ENCODE results near the gene UNKL. TPM values are rescaled to one million over a fixed set of nuclear protein-coding genes. Genes with fewer than 3 reads are reported as not detected.

UNKL gene
- total RNA-seq, 1 donor from 2014 or later = 26.2 TPM

DNA sequence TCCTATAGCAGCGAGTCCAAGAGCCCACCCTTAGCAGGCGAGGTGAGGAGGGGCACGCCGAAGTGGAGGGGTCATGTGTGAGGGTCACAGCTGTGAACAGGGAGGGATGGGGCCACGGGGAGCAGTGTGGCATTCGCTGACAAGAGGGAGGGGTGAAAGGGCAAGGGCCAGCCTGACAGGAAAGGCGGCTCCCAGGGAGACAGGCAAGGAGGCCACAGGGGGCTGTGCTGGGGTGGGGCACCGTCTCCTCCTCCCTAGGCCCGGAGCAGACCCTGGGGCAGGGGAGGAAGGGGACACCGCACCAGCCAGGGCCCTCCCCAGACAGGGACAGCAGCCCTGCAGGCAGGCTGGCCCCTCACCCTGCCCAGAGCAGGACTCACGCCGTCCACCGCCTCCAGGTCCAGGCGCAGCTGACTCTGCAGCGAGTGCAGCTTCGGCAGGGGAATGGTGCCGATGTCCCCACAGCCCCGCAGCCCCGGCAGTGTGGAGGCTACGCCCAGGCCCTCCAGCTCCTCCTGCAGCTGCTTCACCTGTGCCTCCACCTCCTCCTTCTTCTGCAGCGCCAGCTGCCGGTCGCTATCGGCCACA, 47.7 kb downstream of the UNKL start:
- TF ChIP-seq, protein P1, sequence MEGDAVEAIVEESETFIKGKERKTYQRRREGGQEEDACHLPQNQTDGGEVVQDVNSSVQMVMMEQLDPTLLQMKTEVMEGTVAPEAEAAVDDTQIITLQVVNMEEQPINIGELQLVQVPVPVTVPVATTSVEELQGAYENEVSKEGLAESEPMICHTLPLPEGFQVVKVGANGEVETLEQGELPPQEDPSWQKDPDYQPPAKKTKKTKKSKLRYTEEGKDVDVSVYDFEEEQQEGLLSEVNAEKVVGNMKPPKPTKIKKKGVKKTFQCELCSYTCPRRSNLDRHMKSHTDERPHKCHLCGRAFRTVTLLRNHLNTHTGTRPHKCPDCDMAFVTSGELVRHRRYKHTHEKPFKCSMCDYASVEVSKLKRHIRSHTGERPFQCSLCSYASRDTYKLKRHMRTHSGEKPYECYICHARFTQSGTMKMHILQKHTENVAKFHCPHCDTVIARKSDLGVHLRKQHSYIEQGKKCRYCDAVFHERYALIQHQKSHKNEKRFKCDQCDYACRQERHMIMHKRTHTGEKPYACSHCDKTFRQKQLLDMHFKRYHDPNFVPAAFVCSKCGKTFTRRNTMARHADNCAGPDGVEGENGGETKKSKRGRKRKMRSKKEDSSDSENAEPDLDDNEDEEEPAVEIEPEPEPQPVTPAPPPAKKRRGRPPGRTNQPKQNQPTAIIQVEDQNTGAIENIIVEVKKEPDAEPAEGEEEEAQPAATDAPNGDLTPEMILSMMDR (conservative IDR thresholded peaks at IDR 0.05) = no peak
- Mint-ChIP-seq H3K4me1 (no peaks in the 10 kb centered on the region), H3K27me3 (ENCODE audit: low read depth) (no peaks in the 10 kb centered on the region), H3K4me3 (no peak overlapping the region), H3K36me3 (ENCODE audit: low read depth) (peaks cover 3% of the 10 kb centered on the region), H3K9me3 (no peaks in the 10 kb centered on the region), H3K27ac (ENCODE audit: unreplicated experiment) (no peak overlapping the region)
- no peak for DNase-seq (ENCODE audit: low read depth, low spot score)

DNA sequence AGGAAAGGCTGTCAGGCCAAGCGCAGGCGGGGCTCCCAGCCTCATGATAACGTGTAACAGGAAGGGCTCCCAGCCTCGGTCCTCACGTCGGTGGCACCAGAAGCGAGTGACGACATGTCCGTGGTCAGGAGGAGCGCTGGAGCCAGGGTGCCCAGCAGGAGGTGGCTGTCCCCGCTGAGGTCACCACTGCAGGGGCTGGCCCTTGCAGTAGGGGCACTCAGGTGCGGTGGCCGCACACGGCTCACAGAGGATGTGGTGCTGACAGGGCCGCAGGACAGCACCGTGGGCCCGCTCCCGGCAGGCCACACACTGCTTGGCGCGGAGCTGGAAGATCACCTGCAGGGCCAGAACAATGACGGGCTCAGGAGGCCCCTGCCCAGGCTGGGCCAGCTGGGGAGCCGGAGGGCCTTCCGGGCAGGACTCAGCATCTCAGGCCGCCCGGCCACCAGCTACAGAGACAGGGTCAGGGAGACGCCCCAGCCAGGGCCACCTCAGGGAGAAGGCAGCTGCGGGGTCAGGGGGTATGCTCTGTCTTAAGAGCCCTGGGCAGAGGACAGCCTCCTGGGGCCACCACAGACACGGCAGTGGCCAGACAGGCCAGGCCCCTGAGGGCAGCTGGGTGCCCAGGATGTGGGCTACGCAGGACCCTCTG, 48.3 kb downstream of the UNKL start:
- Mint-ChIP-seq H3K4me3 (no peak overlapping the region), H3K27me3 (ENCODE audit: low read depth) (no peaks in the 10 kb centered on the region), H3K36me3 (ENCODE audit: low read depth) (peaks cover 3% of the 10 kb centered on the region), H3K27ac (ENCODE audit: unreplicated experiment) (no peak overlapping the region), H3K9me3 (no peaks in the 10 kb centered on the region), H3K4me1 (no peaks in the 10 kb centered on the region)
- TF ChIP-seq, protein P1 (conservative IDR thresholded peaks at IDR 0.05) = no peak
- no peak for DNase-seq (ENCODE audit: low read depth, low spot score)

- DNase-seq (ENCODE audit: low read depth, low spot score) = no peak
- TF ChIP-seq, protein P1 (conservative IDR thresholded peaks at IDR 0.05) = no peak
- Mint-ChIP-seq H3K4me3 (no peak overlapping the region), H3K27me3 (ENCODE audit: low read depth) (no peaks in the 10 kb centered on the region), H3K36me3 (ENCODE audit: low read depth) (peaks cover 3% of the 10 kb centered on the region), H3K4me1 (no peaks in the 10 kb centered on the region), H3K9me3 (no peaks in the 10 kb centered on the region), H3K27ac (ENCODE audit: unreplicated experiment) (no peak overlapping the region)
These were observed 50.0 kb downstream of the UNKL start for GRCh38 chr16:1364510-1364909.

DNA sequence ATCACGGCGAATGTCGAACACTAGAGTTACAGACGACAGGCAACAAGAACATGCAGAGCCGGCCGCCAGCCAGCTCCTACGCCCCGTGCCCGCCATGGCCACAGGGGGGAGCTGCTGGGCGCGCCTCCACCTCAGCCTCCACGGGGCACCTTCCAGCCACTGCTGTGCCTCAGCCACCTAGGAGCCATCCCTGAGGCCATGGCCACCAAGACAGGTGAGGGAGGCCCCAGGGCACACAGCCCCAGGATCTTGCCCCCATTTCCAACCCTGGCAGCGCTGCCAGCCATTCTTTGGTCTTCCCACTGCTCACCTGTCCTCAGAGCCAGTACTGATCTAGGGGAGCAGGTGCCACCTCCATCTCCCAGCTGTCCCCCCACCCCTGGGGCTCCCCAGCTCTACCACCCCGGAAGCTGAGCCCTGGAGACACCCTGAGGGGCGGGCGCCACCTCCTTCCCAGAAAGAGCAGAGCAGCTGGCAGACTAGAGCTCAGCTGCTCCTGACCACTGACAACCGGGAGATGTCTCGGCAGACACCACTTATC, 50.9 kb downstream of the UNKL start:
- Mint-ChIP-seq H3K27ac (ENCODE audit: unreplicated experiment) (peak overlapping the region; percentile 28), H3K36me3 (ENCODE audit: low read depth) (peaks cover 3% of the 10 kb centered on the region)

DNA sequence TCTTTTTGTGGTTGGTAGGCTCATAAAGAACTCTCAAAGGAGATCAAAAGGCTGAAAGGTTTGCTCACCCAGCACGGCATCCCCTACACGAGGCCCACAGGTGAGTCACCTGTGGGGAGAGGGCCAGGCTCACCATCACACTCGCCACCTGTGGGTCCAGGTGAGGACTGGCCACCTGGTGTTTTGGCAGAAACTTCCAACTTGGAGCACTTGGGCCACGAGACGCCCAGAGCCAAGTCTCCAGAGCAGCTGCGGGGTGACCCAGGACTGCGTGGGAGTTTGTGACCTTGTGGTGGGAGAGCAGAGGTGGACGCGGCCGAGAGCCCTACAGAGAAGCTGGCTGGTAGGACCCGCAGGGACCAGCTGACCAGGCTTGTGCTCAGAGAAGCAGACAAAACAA, 51.7 kb downstream of the UNKL start:
- Mint-ChIP-seq H3K9me3 (no peaks in the 10 kb centered on the region), H3K27me3 (ENCODE audit: low read depth) (no peaks in the 10 kb centered on the region), H3K4me1 (no peaks in the 10 kb centered on the region), H3K27ac (ENCODE audit: unreplicated experiment) (no peak overlapping the region), H3K36me3 (ENCODE audit: low read depth) (peaks cover 3% of the 10 kb centered on the region), H3K4me3 (no peak overlapping the region)
- DNase-seq (ENCODE audit: low read depth, low spot score) = no peak
- TF ChIP-seq, protein P1 (conservative IDR thresholded peaks at IDR 0.05) = no peak

More for the DNA sequence above, 50.9 kb downstream of the UNKL start:
- H3K9me3 Mint-ChIP-seq = no peaks in the 10 kb centered on the region
- DNase-seq (ENCODE audit: low read depth, low spot score) = peak; percentile 56
- H3K4me3 Mint-ChIP-seq = peak overlapping the region; percentile 57
- TF ChIP-seq, protein P1 (conservative IDR thresholded peaks at IDR 0.05) = peak; percentile 83
- no peaks in the 10 kb centered on the region for H3K4me1 Mint-ChIP-seq
- H3K27me3 Mint-ChIP-seq (ENCODE audit: low read depth) = no peaks in the 10 kb centered on the region
